GM21737 (cell line): ENCODE data around the gene CCR9.

Experiments used
- ATAC-seq: cut with Tn5 transposase; IDR thresholded peaks from one replicate; pipeline ENCODE4 v1.9.1; 2021; ENCODE audit warnings: mild to moderate bottlenecking, moderate library complexity; ENCODE audit not compliant: unreplicated experiment

The CCR9 gene

GRCh38 chr3:45872569-45872968, 13.8 kb upstream of the CCR9 start:
- ATAC-seq: no peak

GRCh38 chr3:45873036-45873435, 13.3 kb upstream of the CCR9 start:
- no peak for ATAC-seq

GRCh38 chr3:45873638-45874037, 12.7 kb upstream of the CCR9 start:
- no peak for ATAC-seq

- no peak for ATAC-seq
Observed at GRCh38 chr3:45874677-45875346, 11.5 kb upstream of the CCR9 start.

GRCh38 chr3:45878124-45878523, 8.2 kb upstream of the CCR9 start:
- no peak for ATAC-seq

- no peak for ATAC-seq
Observed at GRCh38 chr3:45880725-45881077, 5.6 kb upstream of the CCR9 start.

GRCh38 chr3:45881078-45882022, 5.0 kb upstream of the CCR9 start:
- ATAC-seq: no peak

GRCh38 chr3:45884368-45885201, 1.8 kb upstream of the CCR9 start:
- no peak for ATAC-seq

- ATAC-seq: no peak
Observed at GRCh38 chr3:45887285-45887684, 942 bp downstream of the CCR9 start.

GRCh38 chr3:45887759-45888511, 1.6 kb downstream of the CCR9 start:
- ATAC-seq: no peak

GRCh38 chr3:45889337-45889736, 3.0 kb downstream of the CCR9 start:
- ATAC-seq: no peak

- ATAC-seq: no peak
Observed at GRCh38 chr3:45890405-45890804, 4.1 kb downstream of the CCR9 start.

- ATAC-seq: no peak
Observed at GRCh38 chr3:45892161-45892560, 5.8 kb downstream of the CCR9 start.

- no peak for ATAC-seq
Observed at GRCh38 chr3:45894015-45894414, 7.7 kb downstream of the CCR9 start.

- ATAC-seq: no peak
Observed at GRCh38 chr3:45895686-45896468, 9.5 kb downstream of the CCR9 start.

GRCh38 chr3:45896956-45897355, 10.6 kb downstream of the CCR9 start:
- ATAC-seq: no peak

- no peak for ATAC-seq
Observed at GRCh38 chr3:45904931-45905330, 18.6 kb downstream of the CCR9 start.

- no peak for ATAC-seq
Observed at GRCh38 chr3:45905755-45906154, 19.4 kb downstream of the CCR9 start.

- ATAC-seq: no peak
Observed at GRCh38 chr3:45906681-45907407, 20.5 kb downstream of the CCR9 start.
